ENCODE measurements around the gene THADA. TPM values are rescaled to one million over a fixed set of nuclear protein-coding genes. Genes with fewer than 3 reads are reported as not detected.

Gene THADA
- total RNA-seq, 1 donor from 2014 or later: 32.9 TPM

- Histone ChIP-seq H3K27me3 (no peaks in the 10 kb centered on the region), H3K4me3 (no peak overlapping the region), H3K27ac (no peak overlapping the region), H3K4me1 (no peaks in the 10 kb centered on the region), H3K36me3 (peaks cover 38% of the 10 kb centered on the region), H3K9me3 (no peaks in the 10 kb centered on the region)
- DNase-seq: no peak
- intact Hi-C loops (cut with DNase I): no loop called here
- ATAC-seq: no peak
- no peak for TF ChIP-seq CTCF (IDR thresholded peaks at IDR 0.05)
Measured at GRCh38 chr2:43508209-43508608, 87.6 kb downstream of the THADA start.

GRCh38 chr2:43507137-43507536, 88.7 kb downstream of the THADA start:
- Histone ChIP-seq H3K4me1 (no peaks in the 10 kb centered on the region), H3K27me3 (no peaks in the 10 kb centered on the region), H3K27ac (no peak overlapping the region), H3K4me3 (no peak overlapping the region), H3K9me3 (no peaks in the 10 kb centered on the region), H3K36me3 (peaks cover 39% of the 10 kb centered on the region)
- no peak for DNase-seq
- no peak for TF ChIP-seq CTCF (IDR thresholded peaks at IDR 0.05)
- intact Hi-C loops (cut with DNase I): no loop called here
- no peak for ATAC-seq

- ATAC-seq: peak; percentile 59
- H3K36me3 ChIP-seq: peaks cover 10% of the 10 kb centered on the region
- TF ChIP-seq CTCF (IDR thresholded peaks at IDR 0.05): no peak
- no peak overlapping the region for H3K27ac ChIP-seq
- DNase-seq: no peak
- intact Hi-C loops (cut with DNase I): no loop called here
- H3K4me1 ChIP-seq: peaks cover 7% of the 10 kb centered on the region
- no peaks in the 10 kb centered on the region for H3K27me3 ChIP-seq
- H3K4me3 ChIP-seq: no peak overlapping the region
- no peaks in the 10 kb centered on the region for H3K9me3 ChIP-seq
Measured at GRCh38 chr2:43495727-43496126, 100.1 kb downstream of the THADA start.

- Histone ChIP-seq H3K36me3 (peaks cover 10% of the 10 kb centered on the region), H3K4me3 (no peak overlapping the region)
- intact Hi-C loops (cut with DNase I): no loop called here
Measured at GRCh38 chr2:43493954-43494353, 101.9 kb downstream of the THADA start.

GRCh38 chr2:43491065-43491639, 104.7 kb downstream of the THADA start:
- Histone ChIP-seq H3K27me3 (no peaks in the 10 kb centered on the region), H3K36me3 (no peaks in the 10 kb centered on the region), H3K4me3 (no peak overlapping the region), H3K27ac (no peak overlapping the region), H3K4me1 (peaks cover 8% of the 10 kb centered on the region), H3K9me3 (no peaks in the 10 kb centered on the region)
- TF ChIP-seq CTCF (IDR thresholded peaks at IDR 0.05): no peak
- ATAC-seq: no peak
- no peak for DNase-seq
- intact Hi-C loops (cut with DNase I): no loop called here

More at GRCh38 chr2:43493954-43494353, 101.9 kb downstream of the THADA start:
- Histone ChIP-seq H3K27me3 (no peaks in the 10 kb centered on the region), H3K27ac (no peak overlapping the region), H3K4me1 (peaks cover 7% of the 10 kb centered on the region), H3K9me3 (no peaks in the 10 kb centered on the region)
- no peak for TF ChIP-seq CTCF (IDR thresholded peaks at IDR 0.05)
- ATAC-seq: no peak
- DNase-seq: no peak
